GM18508 (cell line): ENCODE measurements around the gene SDK1.
"Not testable (repeated sequence)": the region's sequence is repeated elsewhere in the genome, so short reads cannot be mapped to it uniquely, and the experiment has no call there.

Experiments
- ATAC-seq: cut with Tn5 transposase; IDR thresholded peaks from one replicate; pipeline ENCODE4 v1.9.1; 2021; ENCODE audit warnings: moderate number of reproducible peaks; ENCODE audit not compliant: insufficient read depth, unreplicated experiment

SDK1 gene

GRCh38 chr7:3695602-3696001, 394.6 kb downstream of the SDK1 start:
- no peak for ATAC-seq

GRCh38 chr7:3696113-3696512, 395.1 kb downstream of the SDK1 start:
- ATAC-seq, result no peak

GRCh38 chr7:3697472-3697871, 396.4 kb downstream of the SDK1 start:
- no peak for ATAC-seq

GRCh38 chr7:3705258-3705657, 404.2 kb downstream of the SDK1 start:
- ATAC-seq, result no peak

DNA sequence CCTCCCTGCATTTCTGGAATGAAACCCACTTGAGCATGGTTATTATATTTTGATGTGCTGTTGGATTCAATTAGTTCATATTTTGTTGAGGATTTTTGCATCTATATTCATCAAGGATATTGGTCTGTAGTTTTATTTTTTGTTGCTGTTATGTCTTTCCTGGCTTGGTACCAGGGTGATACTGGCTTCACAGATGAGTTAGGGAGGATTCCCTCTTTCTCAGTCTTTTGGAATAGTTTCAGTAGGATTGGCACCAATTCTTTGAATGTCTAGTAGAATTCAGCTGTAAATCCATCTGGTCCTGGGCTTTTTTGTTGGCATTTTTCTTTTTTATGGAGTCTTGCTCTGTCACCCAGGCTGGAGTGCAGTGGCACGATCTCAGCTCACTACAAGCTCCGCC, 405.0 kb downstream of the SDK1 start:
- ATAC-seq, result not testable (repeated sequence)

DNA sequence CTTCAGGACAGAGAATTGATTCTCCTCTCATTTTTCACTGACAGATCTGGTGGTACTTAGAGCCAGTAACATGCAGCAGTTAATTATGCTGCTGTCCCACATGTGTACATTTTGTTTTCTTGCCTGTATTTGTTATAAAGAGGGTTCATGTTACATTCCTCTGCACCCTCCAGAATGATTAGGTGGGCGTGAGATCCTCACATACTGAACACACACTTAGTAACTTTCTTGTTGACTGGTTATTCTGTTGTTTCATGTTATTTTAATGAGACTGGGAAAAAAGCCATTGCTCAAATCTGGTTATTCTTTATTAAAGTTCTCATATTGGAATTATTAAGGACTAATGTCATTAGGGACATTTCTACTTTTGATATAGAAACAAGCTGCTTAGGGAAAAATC, 409.1 kb downstream of the SDK1 start:
- no peak for ATAC-seq

DNA sequence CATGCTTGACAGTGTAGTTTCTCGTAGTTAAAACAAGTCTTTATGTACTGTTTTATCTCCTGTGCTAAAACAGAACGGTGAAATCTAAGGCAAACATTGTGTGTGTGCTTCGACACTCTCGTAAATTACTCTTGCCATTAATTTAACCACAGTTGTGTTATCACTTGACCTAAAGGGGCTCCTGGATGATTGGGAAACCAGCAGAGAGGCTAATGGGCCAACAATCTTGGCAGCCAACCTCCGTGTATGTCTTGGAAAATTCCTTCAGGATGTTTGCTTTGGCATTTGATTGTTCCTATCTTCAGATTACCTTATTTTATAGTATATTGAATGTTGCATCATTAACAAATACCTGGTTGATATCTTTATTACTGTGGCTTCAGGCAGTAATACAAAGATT, 409.5 kb downstream of the SDK1 start:
- ATAC-seq, result no peak

DNA sequence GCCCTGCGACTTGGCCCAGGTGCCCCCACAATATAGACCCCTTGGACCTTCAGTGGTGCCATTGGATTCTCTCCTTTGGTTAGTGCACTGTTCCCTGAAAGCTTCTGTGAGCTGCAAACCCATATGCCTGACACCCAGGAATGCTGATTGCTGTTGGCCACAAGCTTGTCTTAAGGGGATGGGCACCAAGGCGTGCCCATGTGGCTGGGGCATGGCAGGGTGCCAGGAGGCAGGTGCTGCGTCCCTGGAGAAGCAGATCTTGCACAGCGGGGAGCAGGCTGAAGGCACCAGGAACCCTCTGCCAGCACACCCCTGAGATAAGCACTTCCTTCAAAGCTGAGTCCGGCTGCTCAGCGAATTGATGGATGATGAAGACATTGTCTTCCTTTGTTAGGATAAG, 411.8 kb downstream of the SDK1 start:
- no peak for ATAC-seq

DNA sequence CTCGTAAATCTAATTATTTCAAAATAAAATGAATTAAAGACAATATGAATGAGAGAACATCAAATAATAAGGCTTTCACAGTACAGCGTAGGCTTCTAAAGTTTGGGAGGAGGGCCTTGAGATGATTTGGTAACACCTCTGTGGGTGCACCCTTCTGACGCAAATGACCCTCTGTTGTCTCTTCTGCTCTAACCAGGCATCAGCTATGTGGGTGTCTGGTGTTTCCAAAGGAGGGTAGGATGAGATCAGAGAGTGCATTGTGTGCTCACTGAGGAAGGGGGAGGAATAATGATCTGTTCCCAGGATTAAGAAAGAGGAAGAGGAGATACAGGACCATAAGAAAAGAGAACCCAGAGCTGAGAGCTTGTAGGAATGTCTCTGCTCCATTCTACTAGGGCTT, 420.4 kb downstream of the SDK1 start:
- no peak for ATAC-seq

DNA sequence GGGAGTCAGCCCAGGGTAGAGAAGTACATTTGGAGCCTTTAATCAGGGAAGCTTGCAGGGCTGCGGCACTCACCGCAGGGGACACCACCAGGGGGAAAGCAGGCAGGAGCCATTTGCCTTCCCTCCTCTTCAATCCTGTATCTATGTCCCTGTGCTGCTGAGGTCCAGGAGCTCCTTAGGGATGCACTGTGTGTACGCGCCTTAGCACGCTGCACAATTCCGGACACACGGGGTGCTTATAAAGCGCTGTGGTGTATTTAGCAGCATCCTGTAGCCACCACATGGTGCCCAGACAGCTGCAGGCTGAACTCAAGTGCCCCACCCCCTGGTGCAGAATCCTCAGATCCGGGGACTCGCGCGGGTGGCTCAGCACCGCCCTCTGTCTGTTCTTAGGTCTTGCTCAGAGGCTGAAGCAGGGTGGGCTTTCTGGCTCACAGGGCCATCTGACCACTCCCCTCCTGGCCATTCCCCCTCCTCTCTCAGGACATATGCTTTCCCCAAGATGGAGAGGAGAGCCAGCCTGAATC, 421.4 kb downstream of the SDK1 start:
- ATAC-seq, result no peak

DNA sequence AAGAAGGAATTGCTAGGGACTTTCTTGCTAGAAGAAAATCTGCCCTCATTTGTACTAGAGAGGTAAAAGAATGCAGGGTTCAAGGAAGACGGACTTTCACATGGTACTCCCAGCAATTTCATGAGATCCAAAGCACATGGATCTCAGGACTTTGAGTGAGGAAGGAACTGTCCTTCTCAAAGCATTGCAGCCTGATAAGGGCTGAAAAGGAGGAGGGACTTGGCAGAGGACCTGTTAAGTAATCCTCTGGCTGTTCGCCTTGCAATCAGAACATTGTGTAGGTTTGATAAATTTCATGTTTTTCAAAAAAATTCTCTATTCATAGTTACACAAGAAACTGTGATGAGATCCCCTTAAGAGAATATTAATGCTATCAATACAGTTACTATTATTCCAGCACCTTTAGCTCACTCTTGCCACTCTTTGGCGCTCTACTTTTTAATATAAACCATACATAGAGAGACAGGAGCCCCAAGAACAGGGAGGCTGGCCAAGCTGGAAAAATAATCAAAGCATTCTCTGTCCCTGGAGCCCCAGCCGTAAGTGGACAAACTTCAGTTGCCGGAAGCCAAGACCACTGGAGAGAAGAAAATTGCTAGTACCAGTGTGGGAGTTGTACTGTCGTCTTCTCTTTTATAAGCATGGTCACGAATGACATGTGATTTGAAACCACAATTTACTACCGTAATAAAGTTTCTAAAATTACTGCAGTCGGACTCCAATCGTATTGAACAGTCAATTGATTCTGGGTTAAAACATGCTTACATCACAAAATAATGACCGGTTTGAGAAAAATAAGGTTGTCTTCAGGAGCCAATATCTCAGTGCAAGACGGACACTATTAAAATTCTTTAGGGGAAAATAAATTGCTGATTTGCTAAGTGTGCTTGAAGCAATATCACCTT, 424.4 kb downstream of the SDK1 start:
- no peak for ATAC-seq

DNA sequence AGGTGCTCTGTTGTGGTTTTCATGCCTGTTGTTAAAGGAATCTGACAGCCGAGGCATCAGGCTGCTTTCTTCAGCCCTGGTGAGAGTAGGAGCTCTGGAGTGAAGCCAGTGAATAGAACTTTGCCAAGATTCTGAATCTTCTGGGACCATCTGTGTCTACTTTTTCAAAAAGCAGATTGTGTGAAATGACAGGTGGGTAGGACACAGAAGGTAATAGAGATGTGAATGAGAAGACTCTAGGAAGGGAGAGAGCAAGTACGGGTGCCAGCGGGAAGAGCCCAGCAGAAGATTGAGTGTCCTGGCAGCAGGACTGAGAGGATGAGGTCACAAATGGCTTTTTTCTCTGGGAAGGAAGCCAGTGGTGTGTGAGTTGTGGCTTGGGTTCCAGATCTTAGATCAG, 429.2 kb downstream of the SDK1 start:
- no peak for ATAC-seq

- ATAC-seq, result no peak
Measured at GRCh38 chr7:3732395-3733005, 431.4 kb downstream of the SDK1 start.

GRCh38 chr7:3733541-3734140, 432.6 kb downstream of the SDK1 start:
- ATAC-seq, result no peak

GRCh38 chr7:3738964-3739363, 437.9 kb downstream of the SDK1 start:
- ATAC-seq, result no peak

DNA sequence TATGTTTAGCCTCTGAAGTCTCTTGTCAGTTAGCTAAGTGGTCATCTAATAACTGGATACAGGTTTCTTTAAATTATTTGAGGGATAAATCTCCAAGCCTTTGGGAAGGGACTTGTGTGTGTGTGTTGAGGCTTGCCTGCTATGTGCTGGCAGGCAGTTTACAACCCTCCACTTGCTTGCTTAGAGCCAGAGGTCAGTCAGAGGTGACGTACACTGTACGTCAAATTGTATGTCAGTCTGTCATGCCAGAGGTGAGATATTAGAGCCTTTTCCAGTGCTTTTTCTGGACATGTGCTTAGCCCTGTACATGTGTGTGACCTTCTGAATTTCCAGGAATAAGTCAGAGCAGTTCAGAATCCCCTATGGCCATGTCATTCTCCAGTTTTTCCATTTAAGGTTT, 438.9 kb downstream of the SDK1 start:
- no peak for ATAC-seq

- no peak for ATAC-seq
Measured at GRCh38 chr7:3747467-3747866, 446.4 kb downstream of the SDK1 start.

- no peak for ATAC-seq
Measured at GRCh38 chr7:3748389-3748788, 447.3 kb downstream of the SDK1 start.

DNA sequence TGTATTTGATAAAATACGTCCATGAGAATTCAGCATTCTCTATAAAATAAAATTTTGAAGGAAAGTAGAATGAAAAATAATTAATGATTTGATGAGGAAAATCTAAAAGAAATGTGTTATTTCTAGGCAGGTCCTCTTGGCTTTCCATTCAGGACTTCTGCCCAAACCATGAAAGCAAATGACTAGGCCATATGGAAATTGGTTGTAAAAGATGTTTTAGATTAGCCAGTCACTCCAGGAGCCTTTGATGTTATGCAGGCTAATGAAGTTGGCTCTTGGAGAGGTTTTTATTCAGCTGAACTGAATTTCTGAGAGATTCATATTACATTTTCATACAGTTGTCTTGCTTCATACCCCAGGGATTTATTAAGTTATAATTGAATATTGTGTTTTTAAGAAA, 452.8 kb downstream of the SDK1 start:
- ATAC-seq, result no peak

DNA sequence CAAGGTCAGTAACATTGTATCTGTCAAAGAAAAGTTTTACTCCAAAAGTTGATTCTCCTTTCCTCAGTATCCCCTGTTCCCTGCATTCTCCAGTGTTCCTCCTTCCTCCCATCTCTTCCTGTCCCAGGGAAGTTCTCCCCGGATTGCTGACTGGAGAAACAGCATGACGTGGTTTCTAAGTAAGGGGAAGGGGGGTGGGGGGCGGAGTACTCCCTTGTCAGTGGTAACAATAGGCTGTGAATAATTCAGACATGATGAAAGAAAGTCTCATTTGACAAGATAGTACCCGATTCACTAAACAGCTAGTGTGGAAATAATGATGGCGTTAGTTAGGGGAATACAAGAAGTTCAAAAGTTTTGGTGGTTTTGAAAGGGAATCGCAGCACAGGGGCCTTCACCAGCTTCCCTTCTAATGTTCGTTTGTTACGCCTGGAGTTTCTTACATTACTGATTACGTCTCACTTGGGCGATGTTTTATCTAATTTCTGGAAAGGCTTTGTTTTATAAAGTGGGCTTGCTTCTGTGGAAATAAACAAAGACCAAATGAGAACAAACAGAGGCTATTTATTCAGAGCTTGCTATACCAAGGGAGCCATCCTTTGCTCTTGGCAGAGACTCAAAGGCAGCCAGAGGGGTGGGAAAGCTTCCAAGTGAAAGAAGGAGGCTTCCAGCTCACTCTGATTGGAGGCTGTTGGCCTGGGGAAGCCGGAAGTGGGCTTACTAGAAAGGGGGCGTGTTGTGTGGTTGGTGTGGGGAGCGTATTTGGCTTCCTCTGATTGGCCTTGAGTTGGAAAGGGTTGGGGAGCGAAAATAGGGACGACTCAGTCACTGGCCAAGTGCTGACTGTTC, 453.7 kb downstream of the SDK1 start:
- no peak for ATAC-seq
